ENCODE results near the gene IGSF21.

The IGSF21 gene

GRCh38 chr1:18314399-18314798 is 206.8 kb downstream of the IGSF21 start:
- Histone ChIP-seq H3K4me2 (no peak overlapping the region), H3K36me3 (no peaks in the 10 kb centered on the region), H4K20me1 (no peaks in the 10 kb centered on the region), H3K9me3 (no peaks in the 10 kb centered on the region), H3K4me1 (peaks cover 18% of the 10 kb centered on the region), H3K27me3 (no peaks in the 10 kb centered on the region), H3K4me3 (no peak overlapping the region), H3K9ac (no peak overlapping the region), H3K27ac (no peak overlapping the region)
- TF ChIP-seq Cebpa-rat (IDR thresholded peaks at IDR 0.05), result no peak

DNA sequence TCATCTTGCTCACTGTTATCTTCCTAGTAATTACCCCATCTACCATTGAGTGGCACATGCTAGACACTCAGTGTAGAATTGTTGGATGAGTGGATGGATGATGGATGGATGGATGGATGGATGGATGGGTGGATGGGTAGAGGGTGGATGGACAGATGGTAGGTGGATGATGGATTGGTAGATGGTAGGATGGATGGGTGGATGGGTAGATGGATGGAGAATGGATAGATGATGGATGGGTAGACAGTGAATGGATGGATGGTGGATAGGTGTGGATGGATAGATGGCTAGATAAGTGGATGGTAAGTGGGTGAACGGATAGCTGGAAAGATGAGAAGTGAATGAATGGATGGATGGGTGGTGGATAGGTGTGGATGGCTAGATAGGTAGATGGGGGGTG is 207.9 kb downstream of the IGSF21 start:
- no peaks in the 10 kb centered on the region for H3K9me3 ChIP-seq
- H3K9ac ChIP-seq, result no peak overlapping the region
- H3K4me1 ChIP-seq, result peaks cover 11% of the 10 kb centered on the region
- H3K4me3 ChIP-seq, result no peak overlapping the region
- no peak overlapping the region for H3K4me2 ChIP-seq
- no peaks in the 10 kb centered on the region for H4K20me1 ChIP-seq
- no peaks in the 10 kb centered on the region for H3K27me3 ChIP-seq
- TF ChIP-seq Cebpa-rat (IDR thresholded peaks at IDR 0.05), result no peak
- no peak overlapping the region for H3K27ac ChIP-seq
- H3K36me3 ChIP-seq, result no peaks in the 10 kb centered on the region

DNA sequence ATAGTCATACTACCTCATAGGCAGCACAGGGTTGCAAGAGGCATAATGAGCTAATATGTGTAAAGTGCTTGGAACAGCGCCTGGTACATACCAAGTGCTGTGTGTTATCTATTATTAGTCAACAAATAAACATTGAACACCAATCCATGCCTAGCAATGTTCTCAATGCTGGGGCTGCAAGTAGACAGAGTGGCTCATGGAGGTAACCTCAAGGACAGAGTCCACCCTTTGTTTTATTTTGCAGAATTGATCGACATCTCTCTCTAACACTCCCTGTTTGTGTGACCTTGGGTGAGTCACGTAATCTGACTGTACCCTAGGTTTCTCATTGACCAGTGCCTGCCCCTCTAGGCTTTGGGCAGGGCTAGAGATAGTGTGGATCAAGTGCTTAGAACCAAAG is 209.2 kb downstream of the IGSF21 start:
- no peak overlapping the region for H3K4me3 ChIP-seq
- H3K9ac ChIP-seq, result no peak overlapping the region
- H4K20me1 ChIP-seq, result no peaks in the 10 kb centered on the region
- H3K36me3 ChIP-seq, result no peaks in the 10 kb centered on the region
- H3K27ac ChIP-seq, result no peak overlapping the region
- no peak for TF ChIP-seq Cebpa-rat (IDR thresholded peaks at IDR 0.05)
- peaks cover 11% of the 10 kb centered on the region for H3K4me1 ChIP-seq
- no peaks in the 10 kb centered on the region for H3K9me3 ChIP-seq
- no peak overlapping the region for H3K4me2 ChIP-seq
- H3K27me3 ChIP-seq, result no peaks in the 10 kb centered on the region

GRCh38 chr1:18319099-18319498 is 211.5 kb downstream of the IGSF21 start:
- Histone ChIP-seq H3K9me3 (no peaks in the 10 kb centered on the region), H3K9ac (no peak overlapping the region), H3K27me3 (no peaks in the 10 kb centered on the region), H3K27ac (no peak overlapping the region), H3K4me2 (no peak overlapping the region), H3K4me1 (peaks cover 11% of the 10 kb centered on the region), H4K20me1 (no peaks in the 10 kb centered on the region), H3K36me3 (no peaks in the 10 kb centered on the region), H3K4me3 (no peak overlapping the region)
- TF ChIP-seq Cebpa-rat (IDR thresholded peaks at IDR 0.05), result no peak

- peaks cover 13% of the 10 kb centered on the region for H3K4me1 ChIP-seq
- H3K9me3 ChIP-seq, result no peaks in the 10 kb centered on the region
- no peak overlapping the region for H3K9ac ChIP-seq
- no peak for TF ChIP-seq Cebpa-rat (IDR thresholded peaks at IDR 0.05)
- H3K4me3 ChIP-seq, result no peak overlapping the region
- no peak overlapping the region for H3K27ac ChIP-seq
- H3K4me2 ChIP-seq, result no peak overlapping the region
- no peaks in the 10 kb centered on the region for H4K20me1 ChIP-seq
- no peaks in the 10 kb centered on the region for H3K27me3 ChIP-seq
- H3K36me3 ChIP-seq, result no peaks in the 10 kb centered on the region
Observed at GRCh38 chr1:18320051-18320450, 212.5 kb downstream of the IGSF21 start.

GRCh38 chr1:18322368-18323032 is 214.9 kb downstream of the IGSF21 start:
- no peaks in the 10 kb centered on the region for H3K36me3 ChIP-seq
- no peak overlapping the region for H3K27ac ChIP-seq
- H4K20me1 ChIP-seq, result no peaks in the 10 kb centered on the region
- no peak overlapping the region for H3K4me3 ChIP-seq
- H3K4me1 ChIP-seq, result peaks cover 19% of the 10 kb centered on the region
- no peak overlapping the region for H3K9ac ChIP-seq
- no peaks in the 10 kb centered on the region for H3K9me3 ChIP-seq
- H3K27me3 ChIP-seq, result no peaks in the 10 kb centered on the region
- no peak for TF ChIP-seq Cebpa-rat (IDR thresholded peaks at IDR 0.05)
- no peak overlapping the region for H3K4me2 ChIP-seq

GRCh38 chr1:18323259-18323658 is 215.7 kb downstream of the IGSF21 start:
- Histone ChIP-seq H3K27ac (no peak overlapping the region), H3K27me3 (no peaks in the 10 kb centered on the region), H3K4me2 (no peak overlapping the region), H3K4me3 (no peak overlapping the region), H3K36me3 (no peaks in the 10 kb centered on the region), H3K9ac (no peak overlapping the region), H4K20me1 (no peaks in the 10 kb centered on the region), H3K4me1 (peaks cover 13% of the 10 kb centered on the region), H3K9me3 (no peaks in the 10 kb centered on the region)
- TF ChIP-seq Cebpa-rat (IDR thresholded peaks at IDR 0.05), result no peak

DNA sequence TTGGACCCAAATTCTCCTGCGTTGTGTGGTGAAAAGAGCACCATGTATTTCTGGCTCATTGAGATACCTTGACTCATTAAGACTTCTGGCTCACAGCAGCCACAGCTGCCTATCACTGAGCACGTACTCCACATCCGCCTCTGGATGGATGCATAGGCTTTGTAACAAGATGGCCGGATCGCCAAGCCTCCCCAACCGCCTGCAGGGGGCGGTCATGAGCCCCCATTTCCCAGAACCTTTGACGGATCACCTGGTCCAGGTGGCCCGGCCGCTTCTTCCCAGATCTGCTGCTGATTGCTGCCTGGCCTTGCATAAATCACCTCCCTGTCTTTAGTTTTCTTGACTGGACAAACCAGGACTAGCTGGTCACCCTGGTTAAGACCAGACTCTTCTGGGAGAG is 216.6 kb downstream of the IGSF21 start:
- Histone ChIP-seq H3K4me1 (peaks cover 12% of the 10 kb centered on the region), H3K36me3 (no peaks in the 10 kb centered on the region), H3K27ac (no peak overlapping the region), H3K9ac (no peak overlapping the region), H3K27me3 (no peaks in the 10 kb centered on the region), H3K9me3 (no peaks in the 10 kb centered on the region), H3K4me2 (no peak overlapping the region), H4K20me1 (no peaks in the 10 kb centered on the region), H3K4me3 (no peak overlapping the region)
- no peak for TF ChIP-seq Cebpa-rat (IDR thresholded peaks at IDR 0.05)

DNA sequence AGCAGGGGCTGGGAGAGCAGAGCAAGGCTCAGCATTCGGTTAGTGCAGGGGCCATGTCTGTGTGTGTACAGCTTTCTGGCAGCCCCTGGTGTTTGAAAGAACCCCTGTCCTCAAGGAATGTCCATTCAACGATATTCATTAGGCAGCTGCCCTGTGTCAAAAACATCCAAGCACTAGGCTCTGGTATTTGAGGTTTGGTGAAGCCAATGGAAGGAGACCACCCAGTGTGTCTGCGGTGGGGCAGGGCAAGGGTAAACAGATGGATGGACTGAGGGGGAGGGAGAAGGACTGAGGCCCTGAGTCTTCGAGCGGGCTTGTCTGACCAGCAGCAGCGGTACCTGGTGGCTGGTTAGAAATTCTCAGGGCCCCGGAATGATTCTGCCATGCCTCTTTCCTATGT is 217.5 kb downstream of the IGSF21 start:
- Histone ChIP-seq H3K4me1 (peaks cover 12% of the 10 kb centered on the region), H3K36me3 (no peaks in the 10 kb centered on the region), H3K27ac (no peak overlapping the region), H3K4me2 (peak overlapping the region; percentile 8; the same call in 1 of the 2 replicates), H3K9ac (no peak overlapping the region), H3K27me3 (no peaks in the 10 kb centered on the region), H3K9me3 (no peaks in the 10 kb centered on the region), H3K4me3 (no peak overlapping the region), H4K20me1 (no peaks in the 10 kb centered on the region)
- TF ChIP-seq Cebpa-rat (IDR thresholded peaks at IDR 0.05), result no peak

GRCh38 chr1:18326211-18326897 is 218.8 kb downstream of the IGSF21 start:
- peaks cover 12% of the 10 kb centered on the region for H3K4me1 ChIP-seq
- no peaks in the 10 kb centered on the region for H3K27me3 ChIP-seq
- H3K27ac ChIP-seq, result no peak overlapping the region
- no peak overlapping the region for H3K4me2 ChIP-seq
- no peak overlapping the region for H3K4me3 ChIP-seq
- no peak overlapping the region for H3K9ac ChIP-seq
- no peak for TF ChIP-seq Cebpa-rat (IDR thresholded peaks at IDR 0.05)
- H3K36me3 ChIP-seq, result no peaks in the 10 kb centered on the region
- H3K9me3 ChIP-seq, result no peaks in the 10 kb centered on the region
- no peaks in the 10 kb centered on the region for H4K20me1 ChIP-seq
